Neural cell (in vitro differentiated cells): ENCODE measurements around the gene RANBP9.
A peak's percentile ranks its signal among the peaks of the same experiment; 100 is the strongest.

Experiments used
- POLR2AphosphoS5 ChIP-seq: IDR thresholded peaks from 2 replicates; pipeline ENCODE4 v1.6.1; 2012
- SMC3 ChIP-seq: fragments of 450-650 bp; conservative IDR thresholded peaks from 2 replicates; pipeline ENCODE4 v1.6.1; 2014; ENCODE audit warnings: antibody characterized with exemption, mild to moderate bottlenecking, moderate library complexity; ENCODE audit not compliant: poor library complexity
- TAF1 ChIP-seq: IDR thresholded peaks from 2 replicates; pipeline ENCODE4 v1.6.1; 2012; ENCODE audit warnings: low read depth
- TF ChIP-seq, protein P1 (sequence below): fragments of 450-650 bp; IDR thresholded peaks from 2 replicates; pipeline ENCODE4 v1.5.1; 2014; ENCODE audit warnings: antibody characterized with exemption, mild to moderate bottlenecking, moderate library complexity; ENCODE audit not compliant: poor library complexity, severe bottlenecking

DNA sequence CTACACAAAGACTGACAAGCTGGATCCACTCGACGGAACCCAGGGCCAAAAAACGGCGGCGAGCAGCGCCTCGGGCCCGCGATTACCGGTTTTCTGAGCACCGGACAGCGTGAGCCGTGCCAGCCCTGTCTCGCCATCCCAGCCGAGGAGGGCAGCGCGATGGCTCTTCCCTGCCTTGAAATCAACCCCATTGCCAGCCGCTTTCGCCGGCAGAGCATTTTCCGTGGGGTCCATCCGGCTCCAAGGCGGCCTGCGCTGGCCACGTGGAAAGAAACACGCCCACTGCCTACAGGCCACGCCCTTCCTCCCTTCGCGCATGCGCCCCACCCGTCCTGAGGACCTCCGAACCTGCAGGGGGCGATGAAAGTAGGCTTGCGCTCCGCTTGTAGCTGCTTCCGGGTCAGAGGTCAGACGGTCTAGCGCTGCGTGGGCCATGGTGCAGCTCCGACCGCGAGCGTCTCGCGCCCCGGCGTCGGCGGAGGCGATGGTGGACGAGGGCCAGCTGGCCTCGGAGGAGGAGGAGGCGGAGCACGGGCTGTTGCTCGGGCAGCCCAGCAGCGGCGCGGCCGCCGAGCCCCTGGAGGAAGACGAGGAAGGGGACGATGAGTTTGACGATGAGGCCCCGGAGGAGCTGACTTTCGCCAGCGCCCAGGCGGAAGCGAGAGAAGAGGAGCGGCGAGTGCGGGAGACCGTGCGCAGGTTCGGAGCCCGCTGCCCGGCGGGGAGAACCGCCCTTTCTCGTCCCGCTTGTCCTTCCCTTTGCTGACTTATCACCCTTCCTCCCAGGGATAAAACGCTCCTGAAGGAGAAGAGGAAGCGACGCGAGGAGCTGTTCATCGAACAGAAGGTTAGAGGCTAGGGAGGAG is 96.5 kb downstream of the RANBP9 start, which contains the start of gene NOL7:
- TF ChIP-seq, protein P1, sequence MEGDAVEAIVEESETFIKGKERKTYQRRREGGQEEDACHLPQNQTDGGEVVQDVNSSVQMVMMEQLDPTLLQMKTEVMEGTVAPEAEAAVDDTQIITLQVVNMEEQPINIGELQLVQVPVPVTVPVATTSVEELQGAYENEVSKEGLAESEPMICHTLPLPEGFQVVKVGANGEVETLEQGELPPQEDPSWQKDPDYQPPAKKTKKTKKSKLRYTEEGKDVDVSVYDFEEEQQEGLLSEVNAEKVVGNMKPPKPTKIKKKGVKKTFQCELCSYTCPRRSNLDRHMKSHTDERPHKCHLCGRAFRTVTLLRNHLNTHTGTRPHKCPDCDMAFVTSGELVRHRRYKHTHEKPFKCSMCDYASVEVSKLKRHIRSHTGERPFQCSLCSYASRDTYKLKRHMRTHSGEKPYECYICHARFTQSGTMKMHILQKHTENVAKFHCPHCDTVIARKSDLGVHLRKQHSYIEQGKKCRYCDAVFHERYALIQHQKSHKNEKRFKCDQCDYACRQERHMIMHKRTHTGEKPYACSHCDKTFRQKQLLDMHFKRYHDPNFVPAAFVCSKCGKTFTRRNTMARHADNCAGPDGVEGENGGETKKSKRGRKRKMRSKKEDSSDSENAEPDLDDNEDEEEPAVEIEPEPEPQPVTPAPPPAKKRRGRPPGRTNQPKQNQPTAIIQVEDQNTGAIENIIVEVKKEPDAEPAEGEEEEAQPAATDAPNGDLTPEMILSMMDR: peak; percentile 99
- TF ChIP-seq TAF1: peak; percentile 44
- peak; percentile 68 for TF ChIP-seq SMC3
- TF ChIP-seq POLR2AphosphoS5: peak; percentile 97
